Measurements from ENCODE around the gene ZKSCAN5. TPM values are rescaled to one million over a fixed set of nuclear protein-coding genes. Genes with fewer than 3 reads are reported as not detected.
A peak's percentile ranks its signal among the peaks of the same experiment; 100 is the strongest.
"Not testable (repeated sequence)": the region's sequence is repeated elsewhere in the genome, so short reads cannot be mapped to it uniquely, and the experiment has no call there.

The ZKSCAN5 gene
- total RNA-seq, 1 donor from 2014 or later, result 10.3 TPM

- H3K4me3 ChIP-seq (ENCODE audit: low read depth, low read length), result no peak overlapping the region
- H3K36me3 ChIP-seq (ENCODE audit: control insufficient read depth, insufficient read depth, low read length), result no peaks in the 10 kb centered on the region
- FAIRE-seq (no peak), DNase-seq (ENCODE audit: low read depth) (no peak)
- H3K27me3 ChIP-seq (ENCODE audit: control insufficient read depth, insufficient read depth, low read length), result no peaks in the 10 kb centered on the region
- TF ChIP-seq CTCF (IDR thresholded peaks at IDR 0.05; ENCODE audit: insufficient read depth, low read length, severe bottlenecking), result no peak
Observed at GRCh38 chr7:99539213-99539811, 34.9 kb downstream of the ZKSCAN5 start.

GRCh38 chr7:99540542-99540941, 36.1 kb downstream of the ZKSCAN5 start:
- FAIRE-seq, result peak; percentile 70
- Histone ChIP-seq H3K4me3 (ENCODE audit: low read depth, low read length) (no peak overlapping the region), H3K27me3 (ENCODE audit: control insufficient read depth, insufficient read depth, low read length) (no peaks in the 10 kb centered on the region), H3K36me3 (ENCODE audit: control insufficient read depth, insufficient read depth, low read length) (no peaks in the 10 kb centered on the region)
- no peak for DNase-seq (ENCODE audit: low read depth)
- TF ChIP-seq CTCF (IDR thresholded peaks at IDR 0.05; ENCODE audit: insufficient read depth, low read length, severe bottlenecking), result no peak

- Histone ChIP-seq H3K27me3 (ENCODE audit: control insufficient read depth, insufficient read depth, low read length) (no peaks in the 10 kb centered on the region), H3K4me3 (ENCODE audit: low read depth, low read length) (no peak overlapping the region), H3K36me3 (ENCODE audit: control insufficient read depth, insufficient read depth, low read length) (no peaks in the 10 kb centered on the region)
- DNase-seq (ENCODE audit: low read depth) (no peak), FAIRE-seq (no peak)
- no peak for TF ChIP-seq CTCF (IDR thresholded peaks at IDR 0.05; ENCODE audit: insufficient read depth, low read length, severe bottlenecking)
Observed at GRCh38 chr7:99541212-99541611, 36.8 kb downstream of the ZKSCAN5 start.

GRCh38 chr7:99543081-99543671, 38.7 kb downstream of the ZKSCAN5 start:
- FAIRE-seq, result no peak
- no peaks in the 10 kb centered on the region for H3K27me3 ChIP-seq (ENCODE audit: control insufficient read depth, insufficient read depth, low read length)
- H3K4me3 ChIP-seq (ENCODE audit: low read depth, low read length), result no peak overlapping the region
- TF ChIP-seq CTCF (IDR thresholded peaks at IDR 0.05; ENCODE audit: insufficient read depth, low read length, severe bottlenecking), result no peak
- H3K36me3 ChIP-seq (ENCODE audit: control insufficient read depth, insufficient read depth, low read length), result no peaks in the 10 kb centered on the region
- DNase-seq (ENCODE audit: low read depth), result no peak

GRCh38 chr7:99543916-99544315, 39.5 kb downstream of the ZKSCAN5 start:
- DNase-seq (ENCODE audit: low read depth) (no peak), FAIRE-seq (no peak)
- no peaks in the 10 kb centered on the region for H3K27me3 ChIP-seq (ENCODE audit: control insufficient read depth, insufficient read depth, low read length)
- no peak for TF ChIP-seq CTCF (IDR thresholded peaks at IDR 0.05; ENCODE audit: insufficient read depth, low read length, severe bottlenecking)
- no peak overlapping the region for H3K4me3 ChIP-seq (ENCODE audit: low read depth, low read length)
- no peaks in the 10 kb centered on the region for H3K36me3 ChIP-seq (ENCODE audit: control insufficient read depth, insufficient read depth, low read length)

- not testable (repeated sequence) for DNase-seq (ENCODE audit: low read depth); H3K4me3 ChIP-seq (ENCODE audit: low read depth, low read length); FAIRE-seq; H3K36me3 ChIP-seq (ENCODE audit: control insufficient read depth, insufficient read depth, low read length); H3K27me3 ChIP-seq (ENCODE audit: control insufficient read depth, insufficient read depth, low read length)
Observed at GRCh38 chr7:99545308-99545707, 40.8 kb downstream of the ZKSCAN5 start.

GRCh38 chr7:99549545-99549944, 45.1 kb downstream of the ZKSCAN5 start:
- H3K4me3 ChIP-seq (ENCODE audit: low read depth, low read length); DNase-seq (ENCODE audit: low read depth); H3K27me3 ChIP-seq (ENCODE audit: control insufficient read depth, insufficient read depth, low read length); FAIRE-seq; H3K36me3 ChIP-seq (ENCODE audit: control insufficient read depth, insufficient read depth, low read length): not testable (repeated sequence)

Measured in bronchial epithelial cell (primary cell).